ENCODE measurements around the gene SETD1A.

SETD1A gene

DNA sequence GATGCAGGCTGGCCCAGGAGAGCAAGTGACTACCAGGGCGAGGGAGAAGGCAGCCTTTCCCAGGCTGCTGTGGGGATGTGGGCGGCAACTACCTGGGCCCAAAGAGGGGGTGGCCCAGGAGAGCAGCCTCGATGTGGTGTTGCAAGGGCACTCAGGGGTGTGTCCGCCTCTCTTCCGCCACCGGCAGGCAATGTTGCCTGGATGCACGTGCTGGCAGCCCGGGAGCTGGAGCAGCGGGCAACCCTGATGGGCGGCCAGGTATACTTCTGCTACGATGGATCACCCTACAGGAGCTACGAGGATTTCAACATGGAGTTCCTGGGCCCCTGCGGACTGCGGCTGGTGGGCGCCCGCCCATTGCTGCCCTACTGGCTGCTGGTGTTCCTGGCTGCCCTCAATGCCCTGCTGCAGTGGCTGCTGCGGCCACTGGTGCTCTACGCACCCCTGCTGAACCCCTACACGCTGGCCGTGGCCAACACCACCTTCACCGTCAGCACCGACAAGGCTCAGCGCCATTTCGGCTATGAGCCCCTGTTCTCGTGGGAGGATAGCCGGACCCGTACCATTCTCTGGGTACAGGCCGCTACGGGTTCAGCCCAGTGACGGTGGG is 30.1 kb downstream of the SETD1A start:
- Histone ChIP-seq H3K36me3 (ENCODE audit: control insufficient read depth in 5 of 5, insufficient read depth in 5 of 5, low read length in 5 of 5) (peaks cover 0 to 39% (median 27%) of the 10 kb centered on the region in 5 donors), H3K4me3 (ENCODE audit: low read depth in 1 of 5, low read length in 5 of 5) (no peak overlapping the region), H3K27me3 (ENCODE audit: control insufficient read depth in 5 of 5, insufficient read depth in 4 of 5, low read length in 5 of 5) (no peaks in the 10 kb centered on the region), H3K4me1 (ENCODE audit: control insufficient read depth in 5 of 5, insufficient read depth in 5 of 5, low read length in 5 of 5) (peaks cover 3 to 36% (median 17%) of the 10 kb centered on the region in 5 donors), H3K9me3 (ENCODE audit: control insufficient read depth in 5 of 5, low read length in 5 of 5) (no peaks in the 10 kb centered on the region), H3K27ac (ENCODE audit: low read depth, low read length) (no peak overlapping the region), H3K9ac (ENCODE audit: low read length in 5 of 5) (no peak overlapping the region)

DNA sequence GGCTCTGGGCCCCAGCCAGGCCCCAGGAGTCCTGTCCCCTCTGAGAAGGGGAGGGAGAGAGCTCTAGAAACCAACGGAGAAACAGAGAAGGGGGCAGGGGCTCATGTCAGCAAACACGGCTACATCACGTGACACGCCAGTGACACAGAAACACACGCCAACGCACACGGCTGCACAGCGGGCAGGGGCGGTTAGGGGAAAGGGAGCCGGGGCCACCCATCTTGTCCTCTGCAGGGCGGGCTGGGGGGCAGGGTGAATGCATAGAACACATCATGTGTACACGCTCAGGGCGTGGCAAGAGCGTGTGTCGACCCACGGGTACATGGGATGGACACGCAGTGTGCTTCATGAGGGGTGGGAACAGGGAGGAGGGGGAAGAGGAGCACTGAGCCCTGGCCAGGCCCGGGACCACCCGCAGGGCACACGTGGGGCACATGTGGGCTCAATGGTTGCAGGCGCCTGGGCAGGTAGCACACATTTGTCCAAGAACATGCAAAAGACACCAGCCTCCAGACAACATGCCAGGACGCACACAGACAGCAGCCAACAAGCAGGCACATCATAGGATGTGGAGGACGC is 32.0 kb downstream of the SETD1A start:
- no peaks in the 10 kb centered on the region for H3K27me3 ChIP-seq (ENCODE audit: control insufficient read depth in 5 of 5, insufficient read depth in 4 of 5, low read length in 5 of 5)
- H3K9ac ChIP-seq (ENCODE audit: low read length in 5 of 5): no peak overlapping the region
- peaks cover 3 to 27% (median 15%) of the 10 kb centered on the region in 5 donors for H3K4me1 ChIP-seq (ENCODE audit: control insufficient read depth in 5 of 5, insufficient read depth in 5 of 5, low read length in 5 of 5)
- H3K27ac ChIP-seq (ENCODE audit: low read depth, low read length): no peak overlapping the region
- peaks cover 0 to 20% (median 10%) of the 10 kb centered on the region in 5 donors for H3K36me3 ChIP-seq (ENCODE audit: control insufficient read depth in 5 of 5, insufficient read depth in 5 of 5, low read length in 5 of 5)
- no peak overlapping the region for H3K4me3 ChIP-seq (ENCODE audit: low read depth in 1 of 5, low read length in 5 of 5)
- H3K9me3 ChIP-seq (ENCODE audit: control insufficient read depth in 5 of 5, low read length in 5 of 5): no peaks in the 10 kb centered on the region

DNA sequence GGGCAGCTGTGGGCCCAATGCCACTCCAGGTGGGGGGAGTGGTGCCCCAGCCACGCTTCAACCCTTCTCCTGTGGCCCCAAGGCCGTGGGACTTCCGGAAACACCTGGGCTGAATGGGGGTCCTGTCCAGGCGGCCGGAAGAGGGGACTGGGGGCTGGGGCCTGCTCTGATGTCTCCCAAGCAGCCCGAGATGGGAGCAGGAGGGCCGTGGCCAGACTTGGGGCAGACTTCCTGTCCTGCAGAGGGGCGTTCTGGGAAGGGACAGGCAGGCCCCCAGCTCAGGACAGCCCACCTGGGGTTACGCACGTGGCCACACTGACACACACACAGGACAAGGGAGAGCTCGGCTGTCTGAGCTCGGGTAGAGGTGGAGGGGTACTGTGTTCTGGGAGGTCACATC is 32.6 kb downstream of the SETD1A start:
- Histone ChIP-seq H3K9me3 (ENCODE audit: control insufficient read depth in 5 of 5, low read length in 5 of 5) (no peaks in the 10 kb centered on the region), H3K27me3 (ENCODE audit: control insufficient read depth in 5 of 5, insufficient read depth in 4 of 5, low read length in 5 of 5) (no peaks in the 10 kb centered on the region), H3K36me3 (ENCODE audit: control insufficient read depth in 5 of 5, insufficient read depth in 5 of 5, low read length in 5 of 5) (peaks cover 0 to 20% (median 10%) of the 10 kb centered on the region in 5 donors), H3K9ac (ENCODE audit: low read length in 5 of 5) (no peak overlapping the region), H3K4me3 (ENCODE audit: low read depth in 1 of 5, low read length in 5 of 5) (no peak overlapping the region), H3K27ac (ENCODE audit: low read depth, low read length) (no peak overlapping the region), H3K4me1 (ENCODE audit: control insufficient read depth in 5 of 5, insufficient read depth in 5 of 5, low read length in 5 of 5) (peaks cover 3 to 22% (median 14%) of the 10 kb centered on the region in 5 donors)

DNA sequence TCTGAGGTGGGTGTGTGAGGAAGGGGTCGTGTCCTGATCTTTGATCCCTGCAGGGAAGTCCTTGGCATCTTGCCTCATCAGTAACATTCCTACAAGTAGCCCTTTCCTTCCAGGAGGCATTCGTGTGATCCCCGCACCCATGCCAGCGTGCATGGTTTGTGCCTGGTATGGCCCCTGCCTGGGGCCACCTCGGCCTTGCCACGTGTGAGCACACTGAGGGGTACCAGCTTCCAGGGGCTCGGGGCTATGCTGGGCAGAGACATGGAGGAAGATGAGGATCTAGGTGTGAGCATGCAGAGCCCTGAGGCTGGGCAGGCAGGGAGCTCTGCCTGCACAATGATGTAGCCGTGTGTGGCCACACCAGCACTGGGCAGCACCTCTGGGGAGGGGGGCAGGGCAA is 33.5 kb downstream of the SETD1A start:
- Histone ChIP-seq H3K27ac (ENCODE audit: low read depth, low read length) (no peak overlapping the region), H3K4me3 (ENCODE audit: low read depth in 1 of 5, low read length in 5 of 5) (no peak overlapping the region), H3K9me3 (ENCODE audit: control insufficient read depth in 5 of 5, low read length in 5 of 5) (no peaks in the 10 kb centered on the region), H3K4me1 (ENCODE audit: control insufficient read depth in 5 of 5, insufficient read depth in 5 of 5, low read length in 5 of 5) (peaks cover 1 to 13% (median 5%) of the 10 kb centered on the region in 5 donors), H3K36me3 (ENCODE audit: control insufficient read depth in 5 of 5, insufficient read depth in 5 of 5, low read length in 5 of 5) (peaks cover 0 to 20% (median 10%) of the 10 kb centered on the region in 5 donors), H3K9ac (ENCODE audit: low read length in 5 of 5) (no peak overlapping the region), H3K27me3 (ENCODE audit: control insufficient read depth in 5 of 5, insufficient read depth in 4 of 5, low read length in 5 of 5) (no peaks in the 10 kb centered on the region)

DNA sequence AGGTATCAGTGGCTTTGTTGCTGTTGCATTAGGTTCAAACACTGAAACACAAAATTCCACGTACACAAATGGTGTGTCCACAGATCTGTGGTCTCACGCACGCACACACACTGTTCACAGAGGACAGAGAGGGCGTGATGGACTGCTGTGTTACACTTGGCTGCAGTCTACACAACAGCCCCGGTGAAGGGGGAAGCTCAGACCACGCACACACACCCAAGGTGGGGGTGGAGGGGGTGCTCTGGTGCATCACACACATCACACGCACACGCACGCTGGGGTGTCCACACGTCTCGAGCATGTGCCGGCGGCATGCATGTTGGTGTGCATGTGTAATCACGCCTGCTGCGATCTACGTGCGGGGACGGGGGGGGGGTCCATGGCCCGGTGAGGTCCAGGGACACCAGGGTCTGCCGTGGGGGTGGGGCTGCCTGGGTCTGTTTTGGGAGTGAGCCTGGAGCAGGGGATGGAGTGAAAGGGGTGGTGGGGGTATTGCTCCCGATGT is 34.8 kb downstream of the SETD1A start:
- Histone ChIP-seq H3K9ac (ENCODE audit: low read length in 5 of 5) (no peak overlapping the region), H3K9me3 (ENCODE audit: control insufficient read depth in 5 of 5, low read length in 5 of 5) (no peaks in the 10 kb centered on the region), H3K4me1 (ENCODE audit: control insufficient read depth in 5 of 5, insufficient read depth in 5 of 5, low read length in 5 of 5) (peaks cover 0 to 12% (median 11%) of the 10 kb centered on the region in 5 donors), H3K36me3 (ENCODE audit: control insufficient read depth in 5 of 5, insufficient read depth in 5 of 5, low read length in 5 of 5) (peaks cover 0 to 12% (median 8%) of the 10 kb centered on the region in 5 donors), H3K4me3 (ENCODE audit: low read depth in 1 of 5, low read length in 5 of 5) (no peak overlapping the region), H3K27ac (ENCODE audit: low read depth, low read length) (no peak overlapping the region), H3K27me3 (ENCODE audit: control insufficient read depth in 5 of 5, insufficient read depth in 4 of 5, low read length in 5 of 5) (no peaks in the 10 kb centered on the region)

DNA sequence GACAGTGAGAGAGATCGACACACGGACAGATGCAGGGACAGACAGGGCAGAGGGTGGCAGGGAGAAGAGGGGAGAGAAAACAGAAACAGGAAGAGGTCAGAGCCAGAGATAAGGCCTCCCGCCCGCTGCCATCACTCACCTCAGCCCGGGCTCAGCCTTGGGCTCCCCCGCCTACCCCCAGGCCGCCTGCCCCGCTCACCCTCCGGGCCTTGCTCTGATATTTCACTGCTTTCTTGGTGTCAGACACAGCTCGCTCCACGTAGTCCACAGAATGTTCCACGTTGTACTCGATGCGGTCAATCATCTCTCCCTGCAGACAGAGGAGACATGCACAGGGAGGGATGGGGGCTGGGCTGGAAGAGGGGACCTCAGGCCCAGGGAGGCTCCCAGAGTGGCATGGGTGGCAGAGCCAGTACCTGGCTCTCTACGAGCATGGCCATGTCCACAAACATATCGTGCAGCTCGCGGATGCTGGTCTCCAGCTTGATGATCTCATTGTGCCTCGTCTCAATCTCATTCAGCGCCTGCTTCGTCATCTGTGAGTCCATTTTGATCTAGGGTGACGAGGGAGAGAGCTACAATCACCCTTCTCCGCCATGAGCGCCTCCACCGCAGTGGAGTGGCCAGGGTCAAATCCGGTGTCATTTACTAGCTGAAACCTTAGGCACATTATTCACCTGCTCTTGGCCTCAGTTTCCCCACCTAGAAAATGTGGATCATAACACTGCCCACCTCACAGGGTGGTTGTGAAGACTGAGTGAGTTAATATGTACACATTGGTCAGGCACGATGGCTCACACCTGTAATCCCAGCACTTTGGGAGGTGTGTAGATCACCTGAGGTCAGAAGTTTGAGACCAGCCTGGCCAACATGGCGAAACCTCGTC is 35.6 kb downstream of the SETD1A start:
- Histone ChIP-seq H3K27ac (ENCODE audit: low read depth, low read length) (no peak overlapping the region), H3K27me3 (ENCODE audit: control insufficient read depth in 5 of 5, insufficient read depth in 4 of 5, low read length in 5 of 5) (no peaks in the 10 kb centered on the region), H3K9ac (ENCODE audit: low read length in 5 of 5) (no peak overlapping the region)

DNA sequence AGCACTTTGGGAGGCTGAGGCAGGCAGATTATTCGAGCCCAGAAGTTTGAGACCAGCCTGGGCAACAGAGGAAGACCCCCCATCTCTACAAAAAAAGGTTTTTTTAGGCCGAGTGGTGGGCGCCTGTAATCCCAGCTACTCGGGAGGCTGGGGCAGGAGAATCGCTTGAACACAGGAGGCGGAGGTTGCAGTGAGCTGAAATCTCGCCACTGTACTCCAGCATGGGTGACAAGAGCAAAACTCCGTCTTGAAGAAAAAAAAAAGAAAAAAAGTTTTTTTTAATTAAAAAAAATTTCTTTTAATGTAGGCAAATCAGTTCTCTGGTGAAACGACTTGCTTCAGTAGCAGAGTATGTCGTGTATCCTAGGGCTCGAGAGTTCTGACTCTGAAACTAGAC is 38.4 kb downstream of the SETD1A start:
- Histone ChIP-seq H3K9ac (ENCODE audit: low read length in 5 of 5) (peak overlapping the region in 1 of 5 donors; percentile 6), H3K27ac (ENCODE audit: low read depth, low read length) (no peak overlapping the region)

More for the DNA sequence above, 35.6 kb downstream of the SETD1A start:
- Histone ChIP-seq H3K4me3 (ENCODE audit: low read depth in 1 of 5, low read length in 5 of 5) (no peak overlapping the region), H3K4me1 (ENCODE audit: control insufficient read depth in 5 of 5, insufficient read depth in 5 of 5, low read length in 5 of 5) (peaks cover 3 to 20% (median 19%) of the 10 kb centered on the region in 5 donors), H3K9me3 (ENCODE audit: control insufficient read depth in 5 of 5, low read length in 5 of 5) (no peaks in the 10 kb centered on the region), H3K36me3 (ENCODE audit: control insufficient read depth in 5 of 5, insufficient read depth in 5 of 5, low read length in 5 of 5) (peaks cover 0 to 4% (median 2%) of the 10 kb centered on the region in 5 donors)

DNA sequence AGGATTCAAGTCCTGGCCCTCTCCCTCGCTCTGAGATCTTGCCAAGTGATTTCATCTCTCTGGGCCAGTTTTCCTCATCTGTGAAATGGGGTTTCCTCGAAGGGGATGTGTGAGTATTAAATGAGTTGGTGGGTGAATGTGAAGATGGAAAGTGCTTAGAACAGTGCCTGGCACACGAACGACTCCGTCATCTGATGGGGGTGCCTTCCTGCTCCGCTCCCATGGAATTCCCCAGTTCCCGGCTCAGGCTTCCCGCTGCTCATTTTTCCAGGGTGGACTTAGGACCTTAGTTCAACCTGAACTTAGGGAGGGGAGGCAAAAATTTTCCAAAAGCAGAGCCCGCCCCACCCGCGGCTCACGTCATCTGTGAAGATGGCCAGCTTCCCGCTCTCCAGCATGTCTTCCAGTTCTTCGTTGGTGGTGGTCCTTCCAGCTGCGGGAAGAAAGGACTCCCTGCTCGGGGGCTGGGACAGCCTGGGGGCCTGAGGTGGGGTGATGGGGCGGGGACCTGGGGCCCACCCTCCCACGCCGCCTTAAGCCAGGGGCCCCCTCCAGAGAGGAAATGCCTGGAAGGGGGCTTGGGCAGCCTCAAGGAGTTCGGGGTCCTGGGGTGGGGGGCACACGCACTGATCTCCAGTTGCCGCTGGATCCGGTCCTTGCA is 38.9 kb downstream of the SETD1A start:
- H3K4me1 ChIP-seq (ENCODE audit: control insufficient read depth in 5 of 5, insufficient read depth in 5 of 5, low read length in 5 of 5): peaks cover 8 to 41% (median 34%) of the 10 kb centered on the region in 5 donors
- H3K27me3 ChIP-seq (ENCODE audit: control insufficient read depth in 5 of 5, insufficient read depth in 4 of 5, low read length in 5 of 5): no peaks in the 10 kb centered on the region
- H3K4me3 ChIP-seq (ENCODE audit: low read depth in 1 of 5, low read length in 5 of 5): peak overlapping the region; percentile 68 to 96 (median 83)
- H3K27ac ChIP-seq (ENCODE audit: low read depth, low read length): peak overlapping the region; percentile 62
- H3K9ac ChIP-seq (ENCODE audit: low read length in 5 of 5): peak overlapping the region in 4 of 5 donors; percentile 6 to 76 (median 69)
- no peaks in the 10 kb centered on the region for H3K9me3 ChIP-seq (ENCODE audit: control insufficient read depth in 5 of 5, low read length in 5 of 5)
- H3K36me3 ChIP-seq (ENCODE audit: control insufficient read depth in 5 of 5, insufficient read depth in 5 of 5, low read length in 5 of 5): no peaks in the 10 kb centered on the region

More for the DNA sequence above, 38.4 kb downstream of the SETD1A start:
- Histone ChIP-seq H3K36me3 (ENCODE audit: control insufficient read depth in 5 of 5, insufficient read depth in 5 of 5, low read length in 5 of 5) (no peaks in the 10 kb centered on the region), H3K4me3 (ENCODE audit: low read depth in 1 of 5, low read length in 5 of 5) (peak overlapping the region in 2 of 5 donors; percentile 68 to 81), H3K9me3 (ENCODE audit: control insufficient read depth in 5 of 5, low read length in 5 of 5) (no peaks in the 10 kb centered on the region), H3K27me3 (ENCODE audit: control insufficient read depth in 5 of 5, insufficient read depth in 4 of 5, low read length in 5 of 5) (no peaks in the 10 kb centered on the region), H3K4me1 (ENCODE audit: control insufficient read depth in 5 of 5, insufficient read depth in 5 of 5, low read length in 5 of 5) (peaks cover 8 to 40% (median 34%) of the 10 kb centered on the region in 5 donors)

DNA sequence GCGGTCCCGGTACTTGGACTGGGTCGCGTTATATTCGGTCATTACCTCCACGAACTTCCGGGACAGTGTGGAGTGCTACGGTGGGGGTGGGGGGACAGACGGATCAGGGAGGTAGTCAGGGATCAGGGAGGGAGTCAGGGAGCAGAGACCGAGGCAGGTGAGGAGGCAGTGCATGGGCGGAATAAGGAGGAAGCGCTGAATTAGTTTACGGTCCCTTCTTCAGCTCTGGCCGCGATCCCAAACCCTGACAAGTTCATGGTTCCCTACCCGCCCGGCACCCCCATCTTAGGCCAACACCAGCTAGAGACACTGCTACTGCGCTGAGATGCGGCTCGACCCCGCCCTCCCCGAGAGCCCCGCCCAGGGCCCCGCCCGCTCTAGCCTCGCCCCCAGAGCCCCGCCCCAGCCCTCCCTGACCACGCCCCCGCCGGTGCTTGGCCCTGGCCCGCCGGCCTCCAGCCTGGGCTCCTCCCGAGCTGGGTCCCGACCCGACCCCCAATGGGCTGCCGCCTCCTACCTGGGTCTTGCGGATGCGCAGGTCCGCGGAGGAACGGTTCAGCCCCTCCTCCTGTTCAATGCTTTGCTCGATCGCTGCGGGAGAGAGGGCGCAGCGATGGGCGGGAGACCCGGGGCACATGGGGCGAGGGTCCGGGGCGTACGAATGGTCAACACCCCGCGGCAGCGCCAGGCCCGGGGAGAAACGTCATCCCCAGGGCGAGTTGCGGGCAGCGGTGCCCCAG is 39.6 kb downstream of the SETD1A start:
- Histone ChIP-seq H3K36me3 (ENCODE audit: control insufficient read depth in 5 of 5, insufficient read depth in 5 of 5, low read length in 5 of 5) (no peaks in the 10 kb centered on the region), H3K9ac (ENCODE audit: low read length in 5 of 5) (peak overlapping the region in 4 of 5 donors; percentile 41 to 80 (median 69)), H3K27me3 (ENCODE audit: control insufficient read depth in 5 of 5, insufficient read depth in 4 of 5, low read length in 5 of 5) (no peaks in the 10 kb centered on the region), H3K9me3 (ENCODE audit: control insufficient read depth in 5 of 5, low read length in 5 of 5) (no peaks in the 10 kb centered on the region), H3K4me1 (ENCODE audit: control insufficient read depth in 5 of 5, insufficient read depth in 5 of 5, low read length in 5 of 5) (peaks cover 8 to 48% (median 34%) of the 10 kb centered on the region in 5 donors), H3K27ac (ENCODE audit: low read depth, low read length) (peak overlapping the region; percentile 88), H3K4me3 (ENCODE audit: low read depth in 1 of 5, low read length in 5 of 5) (peak overlapping the region; percentile 68 to 96 (median 83))
